GM23248 (cell line): ENCODE results near the gene BCL6.

Experiments used
- EZH2 ChIP-seq: fragments of 200-600 bp; sonication (generic); IDR thresholded peaks from 2 replicates; pipeline ENCODE4 v1.6.1; 2018; ENCODE audit warnings: antibody characterized with exemption, mild to moderate bottlenecking; ENCODE audit not compliant: insufficient read depth, poor library complexity, severe bottlenecking
- EZH2phosphoT487 ChIP-seq: fragments of 200-600 bp; sonication (generic); IDR thresholded peaks from 2 replicates; pipeline ENCODE4 v1.6.1; 2018; ENCODE audit warnings: antibody characterized with exemption, moderate library complexity, mild to moderate bottlenecking, low read depth; ENCODE audit not compliant: insufficient read depth

DNA sequence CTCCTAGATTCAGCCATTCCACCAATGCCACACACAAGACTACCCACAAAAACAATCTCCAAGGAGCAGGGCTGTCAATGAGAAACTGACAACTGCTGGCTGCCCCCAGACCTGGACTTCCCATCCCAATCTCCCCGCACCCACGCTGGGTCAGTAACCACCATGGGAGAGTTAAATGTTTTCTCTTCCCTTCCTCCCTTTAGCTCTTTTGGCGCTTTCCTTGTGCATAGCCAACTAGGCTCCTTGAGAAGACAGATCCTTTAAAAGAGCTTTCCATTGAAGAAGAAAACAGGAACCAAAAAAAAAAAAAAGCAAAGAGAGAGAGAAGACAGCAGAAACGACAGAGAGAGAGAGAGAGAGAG lies 8.3 kb downstream of the BCL6 start:
- TF ChIP-seq EZH2 (no peak), EZH2phosphoT487 (no peak)
